ENCODE data around the gene SPRR3. TPM values are rescaled to one million over a fixed set of nuclear protein-coding genes. Genes with fewer than 3 reads are reported as not detected.

SPRR3 gene
- polyA plus RNA-seq, 12 donors, result 0.97 to 142 (median 41.0) TPM; not detected in 7

GRCh38 chr1:153040950-153041631 is 39.5 kb downstream of the SPRR3 start, which contains the start of gene SPRR2D:
Gene SPRR2D, minus strand, starts transcription at chr1:153041120. Its CDS starts 774 bp downstream, at chr1:153040346.
- no peak for DNase-seq

DNA sequence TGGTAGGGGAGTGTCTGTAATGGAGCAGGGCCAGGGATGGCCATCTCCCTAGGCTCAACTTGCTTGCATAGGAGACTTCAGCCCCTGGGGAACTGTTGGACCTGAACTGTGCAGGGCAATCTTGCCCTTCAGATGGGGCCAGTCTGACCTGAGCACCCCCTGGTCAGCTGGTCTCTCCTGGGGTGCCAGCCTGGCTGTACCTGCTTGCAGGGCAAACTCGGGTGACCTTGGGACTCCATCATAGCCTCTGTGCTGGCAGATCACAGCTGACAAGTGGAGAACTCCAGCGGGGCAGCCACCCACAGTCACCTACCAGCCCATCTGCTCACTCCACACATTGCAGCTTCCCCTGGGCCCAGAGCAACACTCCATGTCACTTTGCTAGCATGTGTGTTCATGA is 47.7 kb downstream of the SPRR3 start:
- DNase-seq, result no peak

Other genes starting within 250 kb of the SPRR3 start
- gene KPRP, start 243.7 kb upstream of the SPRR3 start, polyA plus RNA-seq (ENCODE audit: insufficient read length in 12 of 12), result under 1 TPM in 1 of 12 donors, not detected in 11; 0.07 TPM
- gene LCE1F, start 226.6 kb upstream of the SPRR3 start, polyA plus RNA-seq (ENCODE audit: insufficient read length in 12 of 12), result not detected
- not detected for gene LCE1E, start 215.5 kb upstream of the SPRR3 start, polyA plus RNA-seq (ENCODE audit: insufficient read length in 12 of 12)
- not detected for gene LCE1D, start 205.0 kb upstream of the SPRR3 start, polyA plus RNA-seq (ENCODE audit: insufficient read length in 12 of 12)
- not detected for gene LCE1C, start 195.1 kb upstream of the SPRR3 start, polyA plus RNA-seq (ENCODE audit: insufficient read length in 12 of 12)
- not detected for gene LCE1B, start 189.8 kb upstream of the SPRR3 start, polyA plus RNA-seq (ENCODE audit: insufficient read length in 12 of 12)
- not detected for gene LCE1A, start 174.3 kb upstream of the SPRR3 start, polyA plus RNA-seq (ENCODE audit: insufficient read length in 12 of 12)
- not detected for gene LCE6A, start 158.9 kb upstream of the SPRR3 start, polyA plus RNA-seq (ENCODE audit: insufficient read length in 12 of 12)
- gene LCE7A, start 141.8 kb upstream of the SPRR3 start, polyA plus RNA-seq (ENCODE audit: insufficient read length in 12 of 12), result not detected
- not detected for gene SMCP, start 123.4 kb upstream of the SPRR3 start, polyA plus RNA-seq (ENCODE audit: insufficient read length in 12 of 12)
- 10 to 100 TPM in 2 of 12 donors, 1 to 10 TPM in 1, under 1 TPM in 2, not detected in 7; 0.08 to 36.1 (median 1.9) TPM for gene IVL, start 93.2 kb upstream of the SPRR3 start, polyA plus RNA-seq (ENCODE audit: insufficient read length in 12 of 12)
- not detected for gene SPRR5, start 54.5 kb upstream of the SPRR3 start, polyA plus RNA-seq (ENCODE audit: insufficient read length in 12 of 12)
- gene SPRR4, start 31.1 kb upstream of the SPRR3 start, polyA plus RNA-seq (ENCODE audit: insufficient read length in 12 of 12), result not detected
- 1 to 10 TPM in 3 of 12 donors, not detected in 9; 1.5 to 3.9 (median 2.0) TPM for gene SPRR1A, start 17.7 kb upstream of the SPRR3 start, polyA plus RNA-seq (ENCODE audit: insufficient read length in 12 of 12)
- gene SPRR1B, start 29.5 kb downstream of the SPRR3 start, polyA plus RNA-seq (ENCODE audit: insufficient read length in 12 of 12), result 10 to 100 TPM in 1 of 12 donors, 1 to 10 TPM in 2, not detected in 9; 4.0 to 32.6 (median 8.2) TPM
- under 1 TPM in 1 of 12 donors, not detected in 11; 0.76 TPM for gene SPRR2D, start 39.4 kb downstream of the SPRR3 start, polyA plus RNA-seq (ENCODE audit: insufficient read length in 12 of 12)
- under 1 TPM in 1 of 12 donors, not detected in 11; 0.59 TPM for gene SPRR2A, start 55.8 kb downstream of the SPRR3 start, polyA plus RNA-seq (ENCODE audit: insufficient read length in 12 of 12)
- under 1 TPM in 1 of 12 donors, not detected in 11; 0.34 TPM for gene SPRR2B, start 69.9 kb downstream of the SPRR3 start, polyA plus RNA-seq (ENCODE audit: insufficient read length in 12 of 12)
- not detected for gene SPRR2E, start 92.8 kb downstream of the SPRR3 start, polyA plus RNA-seq (ENCODE audit: insufficient read length in 12 of 12)
- under 1 TPM in 2 of 12 donors, not detected in 10; 0.32 to 0.36 TPM for gene SPRR2F, start 111.8 kb downstream of the SPRR3 start, polyA plus RNA-seq (ENCODE audit: insufficient read length in 12 of 12)
- gene SPRR2G, start 149.1 kb downstream of the SPRR3 start, polyA plus RNA-seq (ENCODE audit: insufficient read length in 12 of 12), result not detected
- not detected for gene LELP1, start 201.7 kb downstream of the SPRR3 start, polyA plus RNA-seq (ENCODE audit: insufficient read length in 12 of 12)
- not detected for gene PRR9, start 215.8 kb downstream of the SPRR3 start, polyA plus RNA-seq (ENCODE audit: insufficient read length in 12 of 12)